ENCODE data around the gene RAD51B. TPM values are rescaled to one million over a fixed set of nuclear protein-coding genes. Genes with fewer than 3 reads are reported as not detected.
A peak's percentile ranks its signal among the peaks of the same experiment; 100 is the strongest.

The RAD51B gene
- total and polyA plus RNA-seq, 2 donors (not counting 1 experiment from before 2014, with no cell fraction given), result 4.6 to 16.3 TPM

DNA sequence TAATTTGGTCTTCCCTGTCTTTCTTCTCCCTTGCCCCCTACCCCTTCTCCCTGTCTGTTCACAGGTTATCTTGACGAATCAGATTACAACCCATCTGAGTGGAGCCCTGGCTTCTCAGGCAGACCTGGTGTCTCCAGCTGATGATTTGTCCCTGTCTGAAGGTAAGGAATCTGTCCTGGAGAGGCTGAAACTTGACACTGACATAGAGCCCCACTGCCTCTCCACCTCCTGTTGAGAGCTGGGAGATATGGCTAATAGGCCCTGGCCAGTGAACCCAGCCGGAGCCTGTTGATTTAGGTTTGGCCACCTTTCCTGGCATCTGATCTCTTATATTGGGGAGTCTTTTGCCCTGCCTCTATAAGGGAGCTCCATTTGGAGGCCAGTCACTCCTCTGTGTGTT is 472.2 kb downstream of the RAD51B start:
- Histone ChIP-seq H2AFZ (ENCODE audit: low read length) (no peak overlapping the region), H3K36me3 (ENCODE audit: control insufficient read depth, insufficient read depth, low read length) (no peaks in the 10 kb centered on the region), H3K4me1 (ENCODE audit: control insufficient read depth, extremely low read depth, insufficient read depth, low read length) (no peaks in the 10 kb centered on the region), H3K4me3 (replicated peaks in 1 of 4; ENCODE audit: control extremely low read depth in 1 of 4, insufficient read depth in 1 of 4, low read depth in 3 of 4, low read length in 4 of 4) (no peak overlapping the region), H3K27ac (ENCODE audit: insufficient read depth, low read length) (no peak overlapping the region), H3K4me2 (ENCODE audit: extremely low read depth, insufficient read depth, low read length) (no peak overlapping the region), H3K9ac (ENCODE audit: insufficient read depth, low read length) (no peak overlapping the region), H3K9me3 (ENCODE audit: control insufficient read depth, insufficient read depth, low read depth, low read length) (no peaks in the 10 kb centered on the region), H3K79me2 (ENCODE audit: control insufficient read depth, insufficient read depth, low read length) (no peaks in the 10 kb centered on the region), H3K27me3 (ENCODE audit: control insufficient read depth, insufficient read depth, low read length) (no peaks in the 10 kb centered on the region), H4K20me1 (ENCODE audit: control insufficient read depth, extremely low read depth, insufficient read depth, low read length) (no peaks in the 10 kb centered on the region)
- no peak for DNase-seq (ENCODE audit: low read depth in 2 of 2)
- TF ChIP-seq, protein P1, sequence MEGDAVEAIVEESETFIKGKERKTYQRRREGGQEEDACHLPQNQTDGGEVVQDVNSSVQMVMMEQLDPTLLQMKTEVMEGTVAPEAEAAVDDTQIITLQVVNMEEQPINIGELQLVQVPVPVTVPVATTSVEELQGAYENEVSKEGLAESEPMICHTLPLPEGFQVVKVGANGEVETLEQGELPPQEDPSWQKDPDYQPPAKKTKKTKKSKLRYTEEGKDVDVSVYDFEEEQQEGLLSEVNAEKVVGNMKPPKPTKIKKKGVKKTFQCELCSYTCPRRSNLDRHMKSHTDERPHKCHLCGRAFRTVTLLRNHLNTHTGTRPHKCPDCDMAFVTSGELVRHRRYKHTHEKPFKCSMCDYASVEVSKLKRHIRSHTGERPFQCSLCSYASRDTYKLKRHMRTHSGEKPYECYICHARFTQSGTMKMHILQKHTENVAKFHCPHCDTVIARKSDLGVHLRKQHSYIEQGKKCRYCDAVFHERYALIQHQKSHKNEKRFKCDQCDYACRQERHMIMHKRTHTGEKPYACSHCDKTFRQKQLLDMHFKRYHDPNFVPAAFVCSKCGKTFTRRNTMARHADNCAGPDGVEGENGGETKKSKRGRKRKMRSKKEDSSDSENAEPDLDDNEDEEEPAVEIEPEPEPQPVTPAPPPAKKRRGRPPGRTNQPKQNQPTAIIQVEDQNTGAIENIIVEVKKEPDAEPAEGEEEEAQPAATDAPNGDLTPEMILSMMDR (conservative IDR thresholded peaks at IDR 0.05 in 1 of 2, IDR thresholded peaks at IDR 0.05 in 1 of 2; ENCODE audit: low read depth in 1 of 2, low read length in 2 of 2), result no peak
- TF ChIP-seq EZH2 (IDR thresholded peaks at IDR 0.05; ENCODE audit: low read length, missing control alignments), result no peak

DNA sequence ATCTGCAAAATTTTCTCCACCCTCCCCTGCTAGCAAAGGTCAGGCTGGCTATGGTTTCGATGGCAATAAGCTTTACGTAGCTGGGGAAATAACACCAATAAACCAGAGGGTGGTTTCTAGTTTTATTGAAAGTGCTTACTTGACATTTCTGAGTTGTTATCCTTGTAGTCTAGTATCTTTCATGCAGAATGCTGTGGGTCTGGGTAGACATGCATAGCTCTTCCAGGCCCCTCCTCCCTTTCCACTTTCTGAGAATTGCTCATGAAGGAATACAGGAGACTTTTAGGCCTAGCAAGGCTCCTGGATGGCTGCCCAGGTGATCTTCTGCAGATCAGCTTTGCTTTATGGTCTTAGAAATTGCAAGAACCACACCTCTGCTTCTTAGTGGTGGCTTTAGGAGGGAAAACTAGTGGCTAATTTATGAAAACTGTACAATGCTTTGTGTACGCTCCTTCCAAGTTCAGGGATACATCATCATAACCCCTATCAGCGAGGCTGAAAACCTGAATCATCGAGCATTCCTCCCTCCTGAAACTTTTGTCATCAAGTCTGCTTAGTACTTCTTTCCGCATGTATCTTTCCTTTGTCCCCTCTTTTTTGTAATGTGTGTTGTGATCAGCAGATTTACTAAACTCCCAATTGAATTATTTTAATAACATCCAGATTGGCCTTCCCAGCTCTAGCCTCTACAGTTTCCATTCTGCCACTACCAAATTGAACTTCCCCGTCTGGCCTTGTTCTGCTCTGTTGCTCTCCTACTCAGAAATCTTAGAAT is 473.0 kb downstream of the RAD51B start:
- no peak overlapping the region for H3K4me3 ChIP-seq (replicated peaks in 1 of 4; ENCODE audit: control extremely low read depth in 1 of 4, insufficient read depth in 1 of 4, low read depth in 3 of 4, low read length in 4 of 4)
- no peak overlapping the region for H3K9ac ChIP-seq (ENCODE audit: insufficient read depth, low read length)
- H3K27ac ChIP-seq (ENCODE audit: insufficient read depth, low read length), result no peak overlapping the region
- no peaks in the 10 kb centered on the region for H3K79me2 ChIP-seq (ENCODE audit: control insufficient read depth, insufficient read depth, low read length)
- H3K4me1 ChIP-seq (ENCODE audit: control insufficient read depth, extremely low read depth, insufficient read depth, low read length), result no peaks in the 10 kb centered on the region
- H3K4me2 ChIP-seq (ENCODE audit: extremely low read depth, insufficient read depth, low read length), result no peak overlapping the region
- H3K27me3 ChIP-seq (ENCODE audit: control insufficient read depth, insufficient read depth, low read length), result no peaks in the 10 kb centered on the region
- TF ChIP-seq EZH2 (IDR thresholded peaks at IDR 0.05; ENCODE audit: low read length, missing control alignments), result no peak
- TF ChIP-seq, protein P1 (conservative IDR thresholded peaks at IDR 0.05 in 1 of 2, IDR thresholded peaks at IDR 0.05 in 1 of 2; ENCODE audit: low read depth in 1 of 2, low read length in 2 of 2), result no peak
- H3K9me3 ChIP-seq (ENCODE audit: control insufficient read depth, insufficient read depth, low read depth, low read length), result no peaks in the 10 kb centered on the region
- no peaks in the 10 kb centered on the region for H3K36me3 ChIP-seq (ENCODE audit: control insufficient read depth, insufficient read depth, low read length)
- H2AFZ ChIP-seq (ENCODE audit: low read length), result no peak overlapping the region
- DNase-seq (ENCODE audit: low read depth in 2 of 2), result peak in 1 of 2 donors; percentile 62
- H4K20me1 ChIP-seq (ENCODE audit: control insufficient read depth, extremely low read depth, insufficient read depth, low read length), result no peaks in the 10 kb centered on the region

DNA sequence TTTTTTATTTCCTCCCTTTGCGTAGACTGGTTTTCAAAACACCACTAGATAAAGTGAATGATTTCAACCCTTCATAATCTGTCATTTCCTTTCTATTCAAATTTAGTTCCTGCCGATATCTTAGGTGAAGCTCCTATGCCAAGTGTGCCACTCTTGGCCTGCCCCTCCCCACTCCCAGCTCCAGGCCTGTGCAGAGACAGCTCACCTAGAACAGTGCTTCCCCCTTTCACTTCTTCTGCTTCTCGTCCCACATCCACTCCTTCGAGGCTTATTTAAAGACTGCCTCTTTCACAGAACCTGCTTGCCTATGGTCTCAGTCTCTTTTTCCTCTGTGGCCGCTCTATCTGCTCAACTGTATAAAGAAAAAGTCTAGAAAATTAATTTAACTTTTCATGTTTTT is 473.8 kb downstream of the RAD51B start:
- Histone ChIP-seq H3K4me1 (ENCODE audit: control insufficient read depth, extremely low read depth, insufficient read depth, low read length) (no peaks in the 10 kb centered on the region), H4K20me1 (ENCODE audit: control insufficient read depth, extremely low read depth, insufficient read depth, low read length) (no peaks in the 10 kb centered on the region), H3K36me3 (ENCODE audit: control insufficient read depth, insufficient read depth, low read length) (no peaks in the 10 kb centered on the region), H2AFZ (ENCODE audit: low read length) (no peak overlapping the region), H3K79me2 (ENCODE audit: control insufficient read depth, insufficient read depth, low read length) (no peaks in the 10 kb centered on the region), H3K9me3 (ENCODE audit: control insufficient read depth, insufficient read depth, low read depth, low read length) (no peaks in the 10 kb centered on the region), H3K4me3 (replicated peaks in 1 of 4; ENCODE audit: control extremely low read depth in 1 of 4, insufficient read depth in 1 of 4, low read depth in 3 of 4, low read length in 4 of 4) (no peak overlapping the region), H3K4me2 (ENCODE audit: extremely low read depth, insufficient read depth, low read length) (no peak overlapping the region), H3K27me3 (ENCODE audit: control insufficient read depth, insufficient read depth, low read length) (no peaks in the 10 kb centered on the region), H3K27ac (ENCODE audit: insufficient read depth, low read length) (no peak overlapping the region), H3K9ac (ENCODE audit: insufficient read depth, low read length) (no peak overlapping the region)
- no peak for DNase-seq (ENCODE audit: low read depth in 2 of 2)
- TF ChIP-seq EZH2 (IDR thresholded peaks at IDR 0.05; ENCODE audit: low read length, missing control alignments), result no peak
- TF ChIP-seq, protein P1 (conservative IDR thresholded peaks at IDR 0.05 in 1 of 2, IDR thresholded peaks at IDR 0.05 in 1 of 2; ENCODE audit: low read depth in 1 of 2, low read length in 2 of 2), result no peak
